GM12874 (cell line): ENCODE results near the gene SUPT3H.

Experiments
- CTCF ChIP-seq: IDR thresholded peaks from 2 replicates; pipeline ENCODE4 v1.5.1; 2011; ENCODE audit warnings: low read depth, mild to moderate bottlenecking, control low read depth, low read length, moderate library complexity; ENCODE audit not compliant: insufficient read depth

SUPT3H gene

GRCh38 chr6:45003387-45003786 is 374.3 kb downstream of the SUPT3H start:
- no peak for TF ChIP-seq CTCF

- TF ChIP-seq CTCF = no peak
Measured at GRCh38 chr6:45002390-45003105, 375.2 kb downstream of the SUPT3H start.

GRCh38 chr6:45001663-45002062 is 376.1 kb downstream of the SUPT3H start:
- no peak for TF ChIP-seq CTCF

- no peak for TF ChIP-seq CTCF
Measured at GRCh38 chr6:45000833-45001232, 376.9 kb downstream of the SUPT3H start.

- TF ChIP-seq CTCF = no peak
Measured at GRCh38 chr6:44999066-44999465, 378.7 kb downstream of the SUPT3H start.

- no peak for TF ChIP-seq CTCF
Measured at GRCh38 chr6:44995486-44996132, 382.1 kb downstream of the SUPT3H start.

- no peak for TF ChIP-seq CTCF
Measured at GRCh38 chr6:44989391-44989790, 388.3 kb downstream of the SUPT3H start.
